SU-DHL-6 (cell line): ENCODE measurements around the gene TMEM164.

Source experiments
- EZH2phosphoT487 ChIP-seq: fragments of 200-600 bp; sonication (generic), shearing (Covaris generic); conservative IDR thresholded peaks from 2 replicates; pipeline ENCODE4 v1.6.1; 2018; ENCODE audit warnings: mild to moderate bottlenecking, antibody characterized with exemption, low read length, moderate library complexity, mixed read lengths
- TF ChIP-seq, protein P1 (sequence below): fragments of 200-600 bp; sonication (generic); IDR thresholded peaks from one replicate; pipeline ENCODE4 v1.5.1; 2017; ENCODE audit warnings: antibody characterized with exemption, mild to moderate bottlenecking, low read length, moderate library complexity; ENCODE audit not compliant: insufficient read depth, poor library complexity, severe bottlenecking

- TF ChIP-seq EZH2phosphoT487, result no peak
- TF ChIP-seq, protein P1, sequence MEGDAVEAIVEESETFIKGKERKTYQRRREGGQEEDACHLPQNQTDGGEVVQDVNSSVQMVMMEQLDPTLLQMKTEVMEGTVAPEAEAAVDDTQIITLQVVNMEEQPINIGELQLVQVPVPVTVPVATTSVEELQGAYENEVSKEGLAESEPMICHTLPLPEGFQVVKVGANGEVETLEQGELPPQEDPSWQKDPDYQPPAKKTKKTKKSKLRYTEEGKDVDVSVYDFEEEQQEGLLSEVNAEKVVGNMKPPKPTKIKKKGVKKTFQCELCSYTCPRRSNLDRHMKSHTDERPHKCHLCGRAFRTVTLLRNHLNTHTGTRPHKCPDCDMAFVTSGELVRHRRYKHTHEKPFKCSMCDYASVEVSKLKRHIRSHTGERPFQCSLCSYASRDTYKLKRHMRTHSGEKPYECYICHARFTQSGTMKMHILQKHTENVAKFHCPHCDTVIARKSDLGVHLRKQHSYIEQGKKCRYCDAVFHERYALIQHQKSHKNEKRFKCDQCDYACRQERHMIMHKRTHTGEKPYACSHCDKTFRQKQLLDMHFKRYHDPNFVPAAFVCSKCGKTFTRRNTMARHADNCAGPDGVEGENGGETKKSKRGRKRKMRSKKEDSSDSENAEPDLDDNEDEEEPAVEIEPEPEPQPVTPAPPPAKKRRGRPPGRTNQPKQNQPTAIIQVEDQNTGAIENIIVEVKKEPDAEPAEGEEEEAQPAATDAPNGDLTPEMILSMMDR, result no peak
These were observed 1.1 kb upstream of the TMEM164 start for GRCh38 chrX:110001740-110002299.
